ENCODE measurements around the gene CHST4. TPM values are rescaled to one million over a fixed set of nuclear protein-coding genes. Genes with fewer than 3 reads are reported as not detected.

CHST4 gene
- polyA plus RNA-seq, 3 donors = not detected

DNA sequence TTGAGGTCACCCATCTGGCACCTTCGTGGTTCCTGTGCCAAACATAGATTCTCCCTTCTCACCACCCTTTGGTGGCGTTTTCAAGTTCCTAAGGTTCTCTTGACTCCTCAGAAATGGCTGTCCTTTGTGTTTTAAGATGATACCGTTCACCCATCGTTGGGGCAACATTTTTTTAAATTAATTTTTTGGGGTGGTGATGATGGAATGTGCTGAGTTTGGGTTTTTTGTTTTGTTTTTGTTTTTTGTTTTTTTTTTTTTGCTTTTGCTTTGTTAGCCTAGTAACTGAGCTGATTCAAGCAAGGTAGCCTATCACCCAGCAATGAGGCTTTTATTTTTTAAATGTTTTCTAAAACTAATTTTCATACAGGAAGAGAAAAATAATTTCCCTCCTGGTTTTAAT is 2.6 kb downstream of the CHST4 start:
- no peaks in the 10 kb centered on the region for H3K36me3 ChIP-seq (replicated peaks in 1 of 2; ENCODE audit: control insufficient read depth in 1 of 2, insufficient read depth in 2 of 2, low read length in 2 of 2)
- TF ChIP-seq CTCF (IDR thresholded peaks at IDR 0.05) = no peak
- no peak overlapping the region for H3K9ac ChIP-seq (ENCODE audit: insufficient read depth, low read length, poor library complexity, severe bottlenecking)
- WGBS (ENCODE audit: insufficient coverage) = 85% methylated on average over 4 of the region's 4 CpGs
- peaks cover 3% of the 10 kb centered on the region in 2 donors for H3K27me3 ChIP-seq (ENCODE audit: control insufficient read depth in 2 of 2, insufficient read depth in 2 of 2, low read length in 2 of 2)
- no peaks in the 10 kb centered on the region for H3K36me3 Mint-ChIP-seq
- intact Hi-C loops (cut with micrococcal nuclease) = no loop called here
- H2AFZ ChIP-seq (ENCODE audit: insufficient read depth, low read depth, low read length, poor library complexity, severe bottlenecking) = no peak overlapping the region
- H3K4me1 ChIP-seq (ENCODE audit: control insufficient read depth in 1 of 2, insufficient read depth in 2 of 2, low read length in 2 of 2) = peaks cover 0 to 3% of the 10 kb centered on the region in 2 donors
- no peak overlapping the region for H3K27ac Mint-ChIP-seq
- no peak overlapping the region for H3K4me3 Mint-ChIP-seq
- no peaks in the 10 kb centered on the region for H3K9me3 Mint-ChIP-seq
- no peak overlapping the region for H3K27ac ChIP-seq (ENCODE audit: low read depth in 1 of 2, low read length in 2 of 2)
- no peak overlapping the region for H3K4me2 ChIP-seq (replicated peaks; ENCODE audit: extremely low read depth, low read length, poor library complexity, severe bottlenecking)
- no peaks in the 10 kb centered on the region for H3K9me3 ChIP-seq (replicated peaks in 1 of 2; ENCODE audit: control insufficient read depth in 1 of 2, insufficient read depth in 1 of 2, low read length in 2 of 2)
- peaks cover 5% of the 10 kb centered on the region for H3K4me1 Mint-ChIP-seq
- H3K79me2 ChIP-seq (ENCODE audit: insufficient read depth, low read length) = no peaks in the 10 kb centered on the region
- no peak for DNase-seq
- no peak overlapping the region for H3K4me3 ChIP-seq (replicated peaks in 1 of 3; ENCODE audit: low read depth in 2 of 3, low read length in 3 of 3)
- no peaks in the 10 kb centered on the region for H4K20me1 ChIP-seq (ENCODE audit: insufficient read depth, low read length)
- peaks cover 8 to 13% (median 9%) of the 10 kb centered on the region in 3 donors for H3K27me3 Mint-ChIP-seq (ENCODE audit: low read depth in 3 of 3)

GRCh38 chr16:71532366-71532765 is 6.1 kb downstream of the CHST4 start:
- Mint-ChIP-seq H3K27me3 (ENCODE audit: low read depth in 3 of 3) (peaks cover 3 to 6% (median 5%) of the 10 kb centered on the region in 3 donors), H3K36me3 (no peaks in the 10 kb centered on the region), H3K27ac (no peak overlapping the region), H3K4me3 (no peak overlapping the region), H3K4me1 (no peaks in the 10 kb centered on the region), H3K9me3 (no peaks in the 10 kb centered on the region)
- no peaks in the 10 kb centered on the region for H4K20me1 ChIP-seq (ENCODE audit: insufficient read depth, low read length)
- no peaks in the 10 kb centered on the region for H3K27me3 ChIP-seq (ENCODE audit: control insufficient read depth in 2 of 2, insufficient read depth in 2 of 2, low read length in 2 of 2)
- DNase-seq = no peak
- TF ChIP-seq CTCF (IDR thresholded peaks at IDR 0.05) = no peak
- intact Hi-C loops (cut with micrococcal nuclease) = no loop called here
- no peaks in the 10 kb centered on the region for H3K79me2 ChIP-seq (ENCODE audit: insufficient read depth, low read length)
- no peak overlapping the region for H3K4me2 ChIP-seq (replicated peaks; ENCODE audit: extremely low read depth, low read length, poor library complexity, severe bottlenecking)
- no peak overlapping the region for H3K27ac ChIP-seq (ENCODE audit: low read depth in 1 of 2, low read length in 2 of 2)
- no peak overlapping the region for H3K4me3 ChIP-seq (replicated peaks in 1 of 3; ENCODE audit: low read depth in 2 of 3, low read length in 3 of 3)
- H3K36me3 ChIP-seq (replicated peaks in 1 of 2; ENCODE audit: control insufficient read depth in 1 of 2, insufficient read depth in 2 of 2, low read length in 2 of 2) = no peaks in the 10 kb centered on the region
- H3K9me3 ChIP-seq (replicated peaks in 1 of 2; ENCODE audit: control insufficient read depth in 1 of 2, insufficient read depth in 1 of 2, low read length in 2 of 2) = no peaks in the 10 kb centered on the region
- no peaks in the 10 kb centered on the region for H3K4me1 ChIP-seq (ENCODE audit: control insufficient read depth in 1 of 2, insufficient read depth in 2 of 2, low read length in 2 of 2)
- WGBS (ENCODE audit: insufficient coverage) = 81% methylated on average over 2 of the region's 3 CpGs
- no peak overlapping the region for H3K9ac ChIP-seq (ENCODE audit: insufficient read depth, low read length, poor library complexity, severe bottlenecking)
- H2AFZ ChIP-seq (ENCODE audit: insufficient read depth, low read depth, low read length, poor library complexity, severe bottlenecking) = no peak overlapping the region

Data from CD14-positive monocyte (primary cell).